ENCODE measurements around the gene HNRNPM. TPM values are rescaled to one million over a fixed set of nuclear protein-coding genes. Genes with fewer than 3 reads are reported as not detected.
"Not testable (repeated sequence)": the region's sequence is repeated elsewhere in the genome, so short reads cannot be mapped to it uniquely, and the experiment has no call there.

HNRNPM gene
- total and polyA plus RNA-seq, 7 donors: 53.2 to 146 (median 91.8) TPM

- intact Hi-C loops (cut with DNase I): no loop called here
- DNase-seq (no peak), ATAC-seq (no peak)
- WGBS, 3 donors: 91 to 93% (median 91%) methylated on average over 28 of the region's 28 CpGs
- Histone ChIP-seq H3K27me3 (ENCODE audit: insufficient read depth in 3 of 3, low read length in 2 of 3) (no peaks in the 10 kb centered on the region), H3K27ac (no peak overlapping the region), H3K36me3 (ENCODE audit: insufficient read depth in 1 of 2, low read depth in 1 of 2) (peaks cover 0 to 19% of the 10 kb centered on the region in 2 donors), H3K4me3 (no peak overlapping the region), H3K4me1 (peaks cover 18% of the 10 kb centered on the region), H3K9me3 (no peaks in the 10 kb centered on the region)
- TF ChIP-seq CTCF (IDR thresholded peaks at IDR 0.05): no peak
Observed at GRCh38 chr19:8421484-8422461, 23.0 kb upstream of the HNRNPM start.

- intact Hi-C loops (cut with DNase I): loop anchor here in 1 of 2 donors (2.0 kb wide), 1 partner anchor 61 kb away; no protein-coding TSS in a partner anchor
- peak overlapping the region; percentile 42 for H3K4me3 ChIP-seq
Observed at GRCh38 chr19:8423817-8424223, 21.0 kb upstream of the HNRNPM start.

GRCh38 chr19:8425331-8425730, 19.4 kb upstream of the HNRNPM start:
- WGBS, 3 donors: 87 to 90% (median 90%) methylated on average over 6 of the region's 6 CpGs
- H3K4me1 ChIP-seq; H3K27ac ChIP-seq; H3K4me3 ChIP-seq; H3K27me3 ChIP-seq (ENCODE audit: insufficient read depth in 3 of 3, low read length in 2 of 3); DNase-seq; ATAC-seq; H3K9me3 ChIP-seq: not testable (repeated sequence)
- intact Hi-C loops (cut with DNase I): loop anchor here in 1 of 2 donors (2.0 kb wide), 1 partner anchor 59 kb away; no protein-coding TSS in a partner anchor
- peaks cover 2 to 32% of the 10 kb centered on the region in 2 donors for H3K36me3 ChIP-seq (ENCODE audit: insufficient read depth in 1 of 2, low read depth in 1 of 2)

More at GRCh38 chr19:8423817-8424223, 21.0 kb upstream of the HNRNPM start:
- H3K36me3 ChIP-seq (ENCODE audit: insufficient read depth in 1 of 2, low read depth in 1 of 2): peaks cover 0 to 23% of the 10 kb centered on the region in 2 donors
- ATAC-seq (peak; percentile 86 to 96 (median 93)), DNase-seq (peak; percentile 91 to 94)
- TF ChIP-seq CTCF (IDR thresholded peaks at IDR 0.05): no peak
- peaks cover 8% of the 10 kb centered on the region for H3K4me1 ChIP-seq
- H3K27me3 ChIP-seq (ENCODE audit: insufficient read depth in 3 of 3, low read length in 2 of 3): no peaks in the 10 kb centered on the region
- peak overlapping the region; percentile 82 for H3K27ac ChIP-seq
- 33 to 41% (median 38%) methylated on average over 9 of the region's 9 CpGs for WGBS, 3 donors
- H3K9me3 ChIP-seq: no peaks in the 10 kb centered on the region

- WGBS, 3 donors: 89 to 96% (median 96%) methylated on average over 7 of the region's 7 CpGs
- no peak for DNase-seq
Observed at GRCh38 chr19:8426283-8426682, 18.5 kb upstream of the HNRNPM start.

More at GRCh38 chr19:8426283-8426682, 18.5 kb upstream of the HNRNPM start:
- Histone ChIP-seq H3K9me3 (no peaks in the 10 kb centered on the region), H3K36me3 (ENCODE audit: insufficient read depth in 1 of 2, low read depth in 1 of 2) (peaks cover 2 to 40% of the 10 kb centered on the region in 2 donors), H3K4me3 (no peak overlapping the region), H3K27ac (no peak overlapping the region), H3K4me1 (peaks cover 8% of the 10 kb centered on the region), H3K27me3 (ENCODE audit: insufficient read depth in 3 of 3, low read length in 2 of 3) (no peaks in the 10 kb centered on the region)
- intact Hi-C loops (cut with DNase I): no loop called here
- ATAC-seq: no peak
- no peak for TF ChIP-seq CTCF (IDR thresholded peaks at IDR 0.05)

All from psoas muscle (tissue), 8 donors.